Colonic mucosa (tissue), 4 donors: ENCODE measurements around the gene PLCXD3. TPM values are rescaled to one million over a fixed set of nuclear protein-coding genes. Genes with fewer than 3 reads are reported as not detected.

Source experiments
- DNase-seq: peaks from one replicate; pipeline ENCODE4 v3.0.0-alpha.2; 2020
- H3K27ac ChIP-seq: fragments of 200-600 bp; one replicate; pipeline ENCODE4 v1.8.0; 2021
- H3K27me3 ChIP-seq: fragments of 200-600 bp; one replicate; pipeline ENCODE4 v1.8.0; 2021
- H3K36me3 ChIP-seq: fragments of 200-600 bp; one replicate; pipeline ENCODE4 v1.8.0; 2021
- H3K4me1 ChIP-seq: fragments of 200-600 bp; one replicate; pipeline ENCODE4 v1.8.0; 2021; ENCODE audit warnings: mild to moderate bottlenecking
- H3K4me3 ChIP-seq: fragments of 200-600 bp; one replicate; pipeline ENCODE4 v1.8.0; 2021
- H3K9ac ChIP-seq, 2 donors: one replicate each; pipeline ENCODE4 v1.7.0; 2013; ENCODE audit warnings: control low read depth in 2 of 2, low read depth in 2 of 2, low read length in 2 of 2
- H3K9me3 ChIP-seq: fragments of 200-600 bp; one replicate; pipeline ENCODE4 v1.8.0; 2021
- CTCF ChIP-seq: fragments of 200-600 bp; IDR thresholded peaks from one replicate; pipeline ENCODE4 v1.8.0; 2022; ENCODE audit warnings: antibody characterized with exemption, mild to moderate bottlenecking
- intact Hi-C: fragments of 100-400 bp; cut with DNase I; formaldehyde crosslinking; loops from one replicate; pipeline ENCODE4 v1.14.1; 2022
- total RNA-seq, 2 donors: library from RNA; stranded (reverse); fragmentation: NEBNext Ultra II Directional in 1 of 2; extraction: Animal tissue kit (Norgen Biotek cat#: 25700) in 1 of 2; gene quantifications; one replicate each; pipeline ENCODE4 v1.2.1, GENCODE V29; 2021
- donor health status: healthy.
- donor health status: DM: no; HTN: no; CAD: no.
- donor health status: DM: no; HTN: no; CAD: no.

Gene PLCXD3
- total RNA-seq, 2 donors from 2014 or later, result 0.47 to 0.80 TPM

- no peak for DNase-seq
- no peak overlapping the region for H3K9ac ChIP-seq
- no peaks in the 10 kb centered on the region for H3K27me3 ChIP-seq
- no peak for TF ChIP-seq CTCF
- intact Hi-C loops, result no loop called here
- H3K4me1 ChIP-seq, result peaks cover 3% of the 10 kb centered on the region
- H3K4me3 ChIP-seq, result no peak overlapping the region
- no peak overlapping the region for H3K27ac ChIP-seq
- H3K36me3 ChIP-seq, result no peaks in the 10 kb centered on the region
- no peaks in the 10 kb centered on the region for H3K9me3 ChIP-seq
These were observed 224.2 kb downstream of the PLCXD3 start for GRCh38 chr5:41286165-41286564.

- Histone ChIP-seq H3K9ac (no peak overlapping the region), H3K9me3 (no peaks in the 10 kb centered on the region), H3K36me3 (no peaks in the 10 kb centered on the region), H3K27ac (no peak overlapping the region), H3K4me3 (no peak overlapping the region), H3K4me1 (peaks cover 3% of the 10 kb centered on the region), H3K27me3 (no peaks in the 10 kb centered on the region)
- DNase-seq, result no peak
- TF ChIP-seq CTCF, result no peak
- intact Hi-C loops, result no loop called here
These were observed 225.5 kb downstream of the PLCXD3 start for GRCh38 chr5:41284938-41285337.

GRCh38 chr5:41281215-41281810, 229.1 kb downstream of the PLCXD3 start:
- intact Hi-C loops, result no loop called here
- no peak overlapping the region for H3K9ac ChIP-seq
- H3K36me3 ChIP-seq, result no peaks in the 10 kb centered on the region
- TF ChIP-seq CTCF, result no peak
- no peaks in the 10 kb centered on the region for H3K27me3 ChIP-seq
- no peak overlapping the region for H3K27ac ChIP-seq
- no peak for DNase-seq
- H3K4me3 ChIP-seq, result no peak overlapping the region
- no peaks in the 10 kb centered on the region for H3K9me3 ChIP-seq
- peaks cover 3% of the 10 kb centered on the region for H3K4me1 ChIP-seq

- no peaks in the 10 kb centered on the region for H3K27me3 ChIP-seq
- no peak overlapping the region for H3K9ac ChIP-seq
- no peaks in the 10 kb centered on the region for H3K36me3 ChIP-seq
- H3K4me3 ChIP-seq, result no peak overlapping the region
- no peaks in the 10 kb centered on the region for H3K9me3 ChIP-seq
- no peak for TF ChIP-seq CTCF
- no peak overlapping the region for H3K27ac ChIP-seq
- DNase-seq, result no peak
- intact Hi-C loops, result no loop called here
- peaks cover 3% of the 10 kb centered on the region for H3K4me1 ChIP-seq
These were observed 231.4 kb downstream of the PLCXD3 start for GRCh38 chr5:41279040-41279439.

GRCh38 chr5:41277476-41278245, 232.7 kb downstream of the PLCXD3 start:
- no peak overlapping the region for H3K4me3 ChIP-seq
- H3K9ac ChIP-seq, result no peak overlapping the region
- TF ChIP-seq CTCF, result no peak
- no peaks in the 10 kb centered on the region for H3K36me3 ChIP-seq
- H3K27ac ChIP-seq, result no peak overlapping the region
- no peak for DNase-seq
- H3K27me3 ChIP-seq, result no peaks in the 10 kb centered on the region
- H3K4me1 ChIP-seq, result peaks cover 3% of the 10 kb centered on the region
- intact Hi-C loops, result no loop called here
- no peaks in the 10 kb centered on the region for H3K9me3 ChIP-seq
